ENCODE results near the gene CLDN9.

Gene CLDN9

GRCh38 chr16:3021449-3022207 is 8.9 kb downstream of the CLDN9 start:
- peak; percentile 85 for DNase-seq (ENCODE audit: low spot score)
- in situ Hi-C loops (cut with MboI; ENCODE audit: low sequenced_read_pairs, unreplicated experiment), result no loop called here
- TF ChIP-seq, protein P1, sequence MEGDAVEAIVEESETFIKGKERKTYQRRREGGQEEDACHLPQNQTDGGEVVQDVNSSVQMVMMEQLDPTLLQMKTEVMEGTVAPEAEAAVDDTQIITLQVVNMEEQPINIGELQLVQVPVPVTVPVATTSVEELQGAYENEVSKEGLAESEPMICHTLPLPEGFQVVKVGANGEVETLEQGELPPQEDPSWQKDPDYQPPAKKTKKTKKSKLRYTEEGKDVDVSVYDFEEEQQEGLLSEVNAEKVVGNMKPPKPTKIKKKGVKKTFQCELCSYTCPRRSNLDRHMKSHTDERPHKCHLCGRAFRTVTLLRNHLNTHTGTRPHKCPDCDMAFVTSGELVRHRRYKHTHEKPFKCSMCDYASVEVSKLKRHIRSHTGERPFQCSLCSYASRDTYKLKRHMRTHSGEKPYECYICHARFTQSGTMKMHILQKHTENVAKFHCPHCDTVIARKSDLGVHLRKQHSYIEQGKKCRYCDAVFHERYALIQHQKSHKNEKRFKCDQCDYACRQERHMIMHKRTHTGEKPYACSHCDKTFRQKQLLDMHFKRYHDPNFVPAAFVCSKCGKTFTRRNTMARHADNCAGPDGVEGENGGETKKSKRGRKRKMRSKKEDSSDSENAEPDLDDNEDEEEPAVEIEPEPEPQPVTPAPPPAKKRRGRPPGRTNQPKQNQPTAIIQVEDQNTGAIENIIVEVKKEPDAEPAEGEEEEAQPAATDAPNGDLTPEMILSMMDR (IDR thresholded peaks at IDR 0.05; ENCODE audit: borderline replicate concordance, control extremely low read depth, extremely low read depth, insufficient read depth, missing control alignments), result peak; percentile 34

DNA sequence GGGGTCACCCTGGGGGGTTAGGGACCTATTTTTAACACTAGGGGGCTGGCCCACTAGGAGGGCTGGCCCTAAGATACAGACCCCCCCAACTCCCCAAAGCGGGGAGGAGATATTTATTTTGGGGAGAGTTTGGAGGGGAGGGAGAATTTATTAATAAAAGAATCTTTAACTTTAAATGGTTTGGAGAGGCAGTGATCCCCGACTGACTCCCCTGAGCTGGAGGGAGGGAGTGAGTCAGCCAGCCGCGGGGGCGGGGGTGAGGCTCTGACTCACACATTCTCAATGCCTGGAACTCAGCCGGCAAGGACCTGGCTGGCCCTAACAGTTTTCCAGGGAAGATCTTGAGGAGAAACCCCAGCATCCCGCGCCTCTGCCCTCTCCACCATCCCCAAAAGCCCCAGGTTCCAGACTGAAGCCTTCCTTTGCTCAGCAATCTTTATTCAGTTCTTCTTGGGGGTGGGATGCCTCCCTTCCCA is 9.5 kb downstream of the CLDN9 start:
- TF ChIP-seq, protein P1 (IDR thresholded peaks at IDR 0.05; ENCODE audit: borderline replicate concordance, control extremely low read depth, extremely low read depth, insufficient read depth, missing control alignments), result no peak
- DNase-seq (ENCODE audit: low spot score), result peak; percentile 75
- in situ Hi-C loops (cut with MboI; ENCODE audit: low sequenced_read_pairs, unreplicated experiment), result no loop called here

GRCh38 chr16:3022684-3023414 is 10.1 kb downstream of the CLDN9 start:
- TF ChIP-seq, protein P1 (IDR thresholded peaks at IDR 0.05; ENCODE audit: borderline replicate concordance, control extremely low read depth, extremely low read depth, insufficient read depth, missing control alignments), result no peak

DNA sequence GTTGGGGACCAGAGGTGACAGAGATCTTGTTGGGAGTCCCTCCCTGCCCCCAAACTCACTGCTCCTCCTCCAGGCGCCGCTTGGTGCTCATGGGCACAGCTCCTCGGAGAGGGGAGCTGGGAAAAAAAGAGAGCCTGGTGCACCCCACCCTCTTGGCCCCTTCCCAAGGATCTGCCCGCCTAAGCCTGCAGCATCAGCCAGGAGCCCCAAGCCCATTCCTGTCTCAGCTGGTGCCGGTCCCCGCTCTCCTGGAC is 10.6 kb downstream of the CLDN9 start:
- in situ Hi-C loops (cut with MboI; ENCODE audit: low sequenced_read_pairs, unreplicated experiment), result no loop called here
- DNase-seq (ENCODE audit: low spot score), result no peak

More at GRCh38 chr16:3022684-3023414, 10.1 kb downstream of the CLDN9 start:
- no peak for DNase-seq (ENCODE audit: low spot score)
- in situ Hi-C loops (cut with MboI; ENCODE audit: low sequenced_read_pairs, unreplicated experiment), result no loop called here

GRCh38 chr16:3023669-3024478 is 11.2 kb downstream of the CLDN9 start, which contains the start of the genes HCFC1R1 and THOC6:
Gene HCFC1R1, minus strand, starts transcription at chr16:3023942. Its CDS starts 1 bp downstream, at chr16:3023941.
Gene THOC6, plus strand, starts transcription at chr16:3024035. Its CDS starts 292 bp downstream, at chr16:3024327.
- peak; percentile 93 for DNase-seq (ENCODE audit: low spot score)
- in situ Hi-C loops (cut with MboI; ENCODE audit: low sequenced_read_pairs, unreplicated experiment), result no loop called here
- TF ChIP-seq, protein P1 (IDR thresholded peaks at IDR 0.05; ENCODE audit: borderline replicate concordance, control extremely low read depth, extremely low read depth, insufficient read depth, missing control alignments), result no peak

More for the DNA sequence above, 10.6 kb downstream of the CLDN9 start:
- TF ChIP-seq, protein P1 (IDR thresholded peaks at IDR 0.05; ENCODE audit: borderline replicate concordance, control extremely low read depth, extremely low read depth, insufficient read depth, missing control alignments), result no peak

Measured in GM13976 (cell line).